Mesendoderm (in vitro differentiated cells): ENCODE results near the gene LDLRAD4.

ENCODE experiments used
- DNase-seq: peaks from one replicate; pipeline ENCODE4 v3.0.0; 2013
- H2AK5ac ChIP-seq: 2 replicates; pipeline ENCODE4 v1.6.1; 2013; ENCODE audit warnings: low read length, inconsistent platforms
- H2BK120ac ChIP-seq: 2 replicates; pipeline ENCODE4 v1.6.1; 2013; ENCODE audit warnings: low read depth, mild to moderate bottlenecking, low read length, moderate library complexity, mixed read lengths
- H2BK15ac ChIP-seq: replicated peaks from 2 replicates; pipeline ENCODE4 v1.6.1; 2013; ENCODE audit warnings: low read depth, mild to moderate bottlenecking, moderate library complexity
- H2BK5ac ChIP-seq: 2 replicates; pipeline ENCODE4 v1.6.1; 2013; ENCODE audit warnings: low read length, inconsistent platforms
- H3K18ac ChIP-seq: 2 replicates; pipeline ENCODE4 v1.6.1; 2013; ENCODE audit warnings: mild to moderate bottlenecking, low read length, mixed read lengths
- H3K23ac ChIP-seq: one replicate; pipeline ENCODE4 v1.6.1; 2013; ENCODE audit warnings: low read length
- H3K27ac ChIP-seq: 2 replicates; pipeline ENCODE4 v1.5.1; 2013; ENCODE audit warnings: low read depth, mild to moderate bottlenecking, inconsistent platforms, low read length, moderate library complexity
- H3K27me3 ChIP-seq: 2 replicates; pipeline ENCODE4 v1.6.1; 2013; ENCODE audit warnings: low read length, control low read depth, mild to moderate bottlenecking, inconsistent platforms; ENCODE audit not compliant: insufficient read depth, poor library complexity
- H3K36me3 ChIP-seq: 2 replicates; pipeline ENCODE4 v1.6.1; 2013; ENCODE audit warnings: low read length, inconsistent platforms; ENCODE audit not compliant: control insufficient read depth, insufficient read depth
- H3K4ac ChIP-seq: one replicate; pipeline ENCODE4 v1.6.1; 2013; ENCODE audit warnings: low read depth, mild to moderate bottlenecking, low read length, moderate library complexity
- H3K4me1 ChIP-seq: 2 replicates; pipeline ENCODE4 v1.6.1; 2013; ENCODE audit warnings: low read depth, low read length, inconsistent platforms; ENCODE audit not compliant: control insufficient read depth
- H3K4me2 ChIP-seq: 2 replicates; pipeline ENCODE4 v1.6.1; 2013; ENCODE audit warnings: low read length
- H3K4me3 ChIP-seq: 2 replicates; pipeline ENCODE4 v1.5.1; 2013; ENCODE audit warnings: mild to moderate bottlenecking, low read length
- H3K56ac ChIP-seq: one replicate; pipeline ENCODE4 v1.6.1; 2013; ENCODE audit warnings: low read length
- H3K79me1 ChIP-seq: 2 replicates; pipeline ENCODE4 v1.6.1; 2013; ENCODE audit warnings: low read length, inconsistent platforms
- H3K79me2 ChIP-seq: 2 replicates; pipeline ENCODE4 v1.6.1; 2013; ENCODE audit warnings: mild to moderate bottlenecking, low read length; ENCODE audit not compliant: control insufficient read depth, insufficient read depth
- H3K9ac ChIP-seq: 2 replicates; pipeline ENCODE4 v1.6.1; 2013; ENCODE audit warnings: low read length, inconsistent platforms
- H4K5ac ChIP-seq: one replicate; pipeline ENCODE4 v1.6.1; 2013; ENCODE audit warnings: low read length
- H4K8ac ChIP-seq: one replicate; pipeline ENCODE4 v1.6.1; 2013; ENCODE audit warnings: low read depth, mild to moderate bottlenecking, control low read depth, low read length, moderate library complexity
- WGBS: extraction: QIAGEN DNeasy Blood & Tissue Kit; methylation state at CpG from one replicate; pipeline ENCODE4 v1.1.7; 2013; ENCODE audit warnings: low lambda C conversion rate, missing lambda C conversion rate; ENCODE audit not compliant: insufficient coverage; ENCODE audit errors: extremely low coverage; 5-methylcytosine and 5-hydroxymethylcytosine counted together

The LDLRAD4 gene

GRCh38 chr18:13640266-13640860, 421.8 kb downstream of the LDLRAD4 start:
- H3K23ac ChIP-seq = no peak overlapping the region
- H3K36me3 ChIP-seq = no peaks in the 10 kb centered on the region
- H3K79me1 ChIP-seq = no peaks in the 10 kb centered on the region
- no peak overlapping the region for H3K9ac ChIP-seq
- H3K4me3 ChIP-seq = no peak overlapping the region
- no peaks in the 10 kb centered on the region for H3K4me1 ChIP-seq
- H3K4me2 ChIP-seq = no peak overlapping the region
- H4K5ac ChIP-seq = no peak overlapping the region
- no peak overlapping the region for H2AK5ac ChIP-seq
- H3K18ac ChIP-seq = no peak overlapping the region
- no peak overlapping the region for H2BK15ac ChIP-seq
- no peak overlapping the region for H3K4ac ChIP-seq
- H2BK120ac ChIP-seq = no peak overlapping the region
- H3K27me3 ChIP-seq = no peaks in the 10 kb centered on the region
- H3K56ac ChIP-seq = no peak overlapping the region
- WGBS = no CpG with 5 or more reads among the region's 10 CpGs
- no peak overlapping the region for H3K27ac ChIP-seq
- no peak overlapping the region for H4K8ac ChIP-seq
- no peak for DNase-seq
- no peak overlapping the region for H2BK5ac ChIP-seq
- no peaks in the 10 kb centered on the region for H3K79me2 ChIP-seq

- Histone ChIP-seq H3K36me3 (no peaks in the 10 kb centered on the region), H3K23ac (no peak overlapping the region), H3K4me1 (no peaks in the 10 kb centered on the region), H3K79me2 (no peaks in the 10 kb centered on the region), H3K9ac (peak overlapping the region; percentile 21), H3K56ac (peak overlapping the region; percentile 34), H3K27ac (no peak overlapping the region), H3K18ac (no peak overlapping the region), H3K27me3 (no peaks in the 10 kb centered on the region), H3K79me1 (no peaks in the 10 kb centered on the region), H2AK5ac (no peak overlapping the region), H3K4ac (no peak overlapping the region), H4K8ac (no peak overlapping the region), H2BK120ac (no peak overlapping the region), H4K5ac (no peak overlapping the region), H3K4me2 (no peak overlapping the region), H2BK5ac (no peak overlapping the region), H3K4me3 (no peak overlapping the region), H2BK15ac (no peak overlapping the region)
- no peak for DNase-seq
- WGBS = no CpG with 5 or more reads among the region's 84 CpGs
Measured at GRCh38 chr18:13641551-13642439, 423.2 kb downstream of the LDLRAD4 start.

DNA sequence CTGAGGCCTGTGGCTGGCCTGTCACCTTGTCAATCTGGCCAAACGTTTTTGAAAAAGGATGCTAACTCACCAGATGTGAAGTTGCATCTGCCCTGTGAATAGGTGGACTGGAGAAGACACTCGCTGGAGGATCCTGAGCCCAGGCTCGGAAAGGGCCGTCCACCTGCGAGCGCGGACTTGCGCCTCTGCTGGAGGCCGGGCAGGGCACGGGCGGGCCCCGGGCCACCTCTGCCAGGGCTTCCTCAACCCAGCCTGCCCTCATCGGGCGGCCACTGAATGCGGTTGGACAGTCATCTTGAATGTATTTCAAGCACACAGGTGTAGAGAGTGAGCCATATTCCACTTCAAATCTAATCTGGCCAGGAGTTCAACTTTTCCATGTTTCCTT, 423.9 kb downstream of the LDLRAD4 start:
- Histone ChIP-seq H3K27me3 (no peaks in the 10 kb centered on the region), H3K4ac (no peak overlapping the region), H3K9ac (no peak overlapping the region), H2AK5ac (no peak overlapping the region), H2BK5ac (no peak overlapping the region), H3K23ac (no peak overlapping the region), H4K5ac (no peak overlapping the region), H3K56ac (no peak overlapping the region), H3K79me1 (no peaks in the 10 kb centered on the region), H3K27ac (no peak overlapping the region), H2BK15ac (no peak overlapping the region), H3K4me3 (no peak overlapping the region), H3K4me1 (no peaks in the 10 kb centered on the region), H3K18ac (no peak overlapping the region), H2BK120ac (no peak overlapping the region), H3K79me2 (no peaks in the 10 kb centered on the region), H3K36me3 (no peaks in the 10 kb centered on the region), H3K4me2 (no peak overlapping the region), H4K8ac (no peak overlapping the region)
- DNase-seq = no peak
- WGBS = no CpG with 5 or more reads among the region's 15 CpGs

DNA sequence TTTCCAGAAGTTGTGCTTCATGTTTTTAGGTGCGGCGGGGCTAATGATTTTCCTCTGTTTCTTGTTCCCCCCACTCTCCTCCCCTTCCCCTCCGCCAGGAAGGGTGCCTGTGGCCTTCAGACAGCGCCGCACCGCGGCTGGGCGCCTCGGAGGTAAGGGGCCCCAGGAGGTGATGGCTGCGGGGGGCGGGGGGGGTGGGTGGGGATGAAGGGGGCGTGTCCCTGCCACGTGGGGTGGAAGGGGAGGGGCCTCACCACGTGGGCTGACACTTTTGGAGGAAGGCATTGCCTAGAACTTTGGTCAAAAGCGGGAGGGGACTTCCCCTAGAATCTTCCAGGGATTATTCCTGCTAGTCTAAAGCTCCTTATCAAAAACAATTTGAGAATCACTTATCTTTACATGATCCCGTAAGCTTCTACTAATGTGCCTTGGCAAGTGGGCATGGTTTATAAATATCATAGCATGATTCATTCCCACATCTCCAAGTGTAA, 424.7 kb downstream of the LDLRAD4 start:
- no peaks in the 10 kb centered on the region for H3K4me1 ChIP-seq
- H2AK5ac ChIP-seq = no peak overlapping the region
- H2BK15ac ChIP-seq = no peak overlapping the region
- H3K18ac ChIP-seq = no peak overlapping the region
- no peak overlapping the region for H3K4me2 ChIP-seq
- H3K36me3 ChIP-seq = no peaks in the 10 kb centered on the region
- no peak overlapping the region for H4K8ac ChIP-seq
- H3K27me3 ChIP-seq = no peaks in the 10 kb centered on the region
- no peak overlapping the region for H3K27ac ChIP-seq
- no peak for DNase-seq
- no peak overlapping the region for H3K4me3 ChIP-seq
- no peak overlapping the region for H2BK5ac ChIP-seq
- H3K56ac ChIP-seq = no peak overlapping the region
- no peak overlapping the region for H4K5ac ChIP-seq
- no peaks in the 10 kb centered on the region for H3K79me1 ChIP-seq
- H3K9ac ChIP-seq = no peak overlapping the region
- H3K79me2 ChIP-seq = no peaks in the 10 kb centered on the region
- H3K4ac ChIP-seq = no peak overlapping the region
- WGBS = no CpG with 5 or more reads among the region's 16 CpGs
- no peak overlapping the region for H2BK120ac ChIP-seq
- H3K23ac ChIP-seq = no peak overlapping the region

GRCh38 chr18:13645093-13645492, 426.5 kb downstream of the LDLRAD4 start:
- Histone ChIP-seq H3K9ac (no peak overlapping the region), H2BK15ac (no peak overlapping the region), H3K4me3 (no peak overlapping the region), H3K36me3 (no peaks in the 10 kb centered on the region), H4K8ac (no peak overlapping the region), H3K4me2 (no peak overlapping the region), H3K27ac (no peak overlapping the region), H3K79me1 (no peaks in the 10 kb centered on the region), H3K18ac (no peak overlapping the region), H3K27me3 (no peaks in the 10 kb centered on the region), H3K56ac (no peak overlapping the region), H3K23ac (no peak overlapping the region), H2BK5ac (no peak overlapping the region), H3K4ac (no peak overlapping the region), H4K5ac (no peak overlapping the region), H3K4me1 (no peaks in the 10 kb centered on the region), H2AK5ac (no peak overlapping the region), H2BK120ac (no peak overlapping the region), H3K79me2 (no peaks in the 10 kb centered on the region)
- no peak for DNase-seq
- no CpG with 5 or more reads among the region's 16 CpGs for WGBS
